Upper lobe of right lung (tissue), 1 donor: ENCODE measurements around the gene ALG12. TPM values are rescaled to one million over a fixed set of nuclear protein-coding genes. Genes with fewer than 3 reads are reported as not detected.

ENCODE experiments used
- ATAC-seq: fragments of 200-7000 bp; cut with Tn5 transposase; one replicate; pipeline ENCODE4 v1.9.1; 2020; ENCODE audit warnings: mild to moderate bottlenecking, moderate library complexity
- DNase-seq: peaks from one replicate; pipeline ENCODE4 v3.0.0-alpha.2; 2020
- H3K27ac ChIP-seq: fragments of 200-600 bp; one replicate; pipeline ENCODE4 v1.8.0; 2022
- H3K27me3 ChIP-seq: fragments of 200-600 bp; one replicate; pipeline ENCODE4 v1.8.0; 2022; ENCODE audit warnings: mild to moderate bottlenecking
- H3K36me3 ChIP-seq: fragments of 200-600 bp; one replicate; pipeline ENCODE4 v1.8.0; 2022
- H3K4me1 ChIP-seq: fragments of 200-600 bp; one replicate; pipeline ENCODE4 v1.8.0; 2022
- H3K4me3 ChIP-seq: fragments of 200-600 bp; one replicate; pipeline ENCODE4 v1.8.0; 2022; ENCODE audit warnings: mild to moderate bottlenecking
- H3K9me3 ChIP-seq: fragments of 200-600 bp; one replicate; pipeline ENCODE4 v1.8.0; 2022
- intact Hi-C: fragments of 100-400 bp; cut with DNase I; formaldehyde crosslinking; loops from one replicate; pipeline ENCODE4 v1.11.0; 2022
- total RNA-seq: library from RNA; stranded (reverse); fragmentation: NEBNext Ultra II Directional; extraction: Animal tissue kit (Norgen Biotek cat#: 25700); gene quantifications from one replicate; pipeline ENCODE4 v1.2.1, GENCODE V29; 2021
- TF ChIP-seq, protein P1 (sequence below): fragments of 200-600 bp; IDR thresholded peaks from one replicate; pipeline ENCODE4 v1.8.0; 2022; ENCODE audit warnings: antibody characterized with exemption
- donor health status: DM: no; HTN: yes; CAD: no; lungs with severe emphysema.

ALG12 gene
- total RNA-seq, 1 donor from 2014 or later: 28.1 TPM

DNA sequence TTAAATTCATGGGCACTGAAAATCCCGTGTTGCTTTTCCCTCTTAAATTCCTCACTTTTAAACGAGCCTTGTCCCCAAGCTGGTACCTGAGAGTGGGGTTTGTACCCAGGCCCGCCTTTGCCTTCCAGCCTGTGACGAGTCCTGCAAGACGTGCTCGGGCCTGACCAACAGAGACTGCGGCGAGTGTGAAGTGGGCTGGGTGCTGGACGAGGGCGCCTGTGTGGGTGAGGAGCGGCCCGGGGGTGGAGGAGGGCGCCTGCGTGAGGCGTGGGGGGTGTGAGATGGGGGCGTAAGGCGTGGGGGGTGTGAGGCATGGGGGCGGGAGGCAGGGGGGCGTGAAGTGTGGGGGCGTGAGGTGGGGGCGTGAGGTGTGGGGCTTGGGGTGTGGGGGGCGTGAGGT, 4.2 kb upstream of the ALG12 start:
- Histone ChIP-seq H3K4me1 (peaks cover 11% of the 10 kb centered on the region), H3K27ac (no peak overlapping the region), H3K27me3 (no peaks in the 10 kb centered on the region), H3K36me3 (peaks cover 12% of the 10 kb centered on the region), H3K4me3 (no peak overlapping the region), H3K9me3 (no peaks in the 10 kb centered on the region)
- ATAC-seq (no peak), DNase-seq (no peak)
- TF ChIP-seq, protein P1, sequence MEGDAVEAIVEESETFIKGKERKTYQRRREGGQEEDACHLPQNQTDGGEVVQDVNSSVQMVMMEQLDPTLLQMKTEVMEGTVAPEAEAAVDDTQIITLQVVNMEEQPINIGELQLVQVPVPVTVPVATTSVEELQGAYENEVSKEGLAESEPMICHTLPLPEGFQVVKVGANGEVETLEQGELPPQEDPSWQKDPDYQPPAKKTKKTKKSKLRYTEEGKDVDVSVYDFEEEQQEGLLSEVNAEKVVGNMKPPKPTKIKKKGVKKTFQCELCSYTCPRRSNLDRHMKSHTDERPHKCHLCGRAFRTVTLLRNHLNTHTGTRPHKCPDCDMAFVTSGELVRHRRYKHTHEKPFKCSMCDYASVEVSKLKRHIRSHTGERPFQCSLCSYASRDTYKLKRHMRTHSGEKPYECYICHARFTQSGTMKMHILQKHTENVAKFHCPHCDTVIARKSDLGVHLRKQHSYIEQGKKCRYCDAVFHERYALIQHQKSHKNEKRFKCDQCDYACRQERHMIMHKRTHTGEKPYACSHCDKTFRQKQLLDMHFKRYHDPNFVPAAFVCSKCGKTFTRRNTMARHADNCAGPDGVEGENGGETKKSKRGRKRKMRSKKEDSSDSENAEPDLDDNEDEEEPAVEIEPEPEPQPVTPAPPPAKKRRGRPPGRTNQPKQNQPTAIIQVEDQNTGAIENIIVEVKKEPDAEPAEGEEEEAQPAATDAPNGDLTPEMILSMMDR: no peak
- intact Hi-C loops: no loop called here

GRCh38 chr22:49921508-49922278, 3.5 kb upstream of the ALG12 start:
- Histone ChIP-seq H3K4me3 (no peak overlapping the region), H3K27ac (no peak overlapping the region), H3K36me3 (peaks cover 12% of the 10 kb centered on the region), H3K9me3 (no peaks in the 10 kb centered on the region), H3K27me3 (no peaks in the 10 kb centered on the region), H3K4me1 (peaks cover 18% of the 10 kb centered on the region)
- TF ChIP-seq, protein P1: no peak
- DNase-seq (no peak), ATAC-seq (no peak)
- intact Hi-C loops: no loop called here

- DNase-seq (no peak), ATAC-seq (no peak)
- H3K27ac ChIP-seq: no peak overlapping the region
- H3K27me3 ChIP-seq: no peaks in the 10 kb centered on the region
- intact Hi-C loops: no loop called here
- TF ChIP-seq, protein P1: no peak
- H3K9me3 ChIP-seq: no peaks in the 10 kb centered on the region
- H3K36me3 ChIP-seq: peaks cover 12% of the 10 kb centered on the region
- no peak overlapping the region for H3K4me3 ChIP-seq
- H3K4me1 ChIP-seq: peaks cover 18% of the 10 kb centered on the region
Observed at GRCh38 chr22:49920859-49921258, 2.6 kb upstream of the ALG12 start.

- TF ChIP-seq, protein P1: no peak
- intact Hi-C loops: no loop called here
- DNase-seq: no peak
Observed at GRCh38 chr22:49918911-49919881, 958 bp upstream of the ALG12 start.

GRCh38 chr22:49916831-49917230, 1.4 kb downstream of the ALG12 start:
- intact Hi-C loops: no loop called here
- Histone ChIP-seq H3K4me3 (peak overlapping the region; percentile 90), H3K4me1 (peaks cover 18% of the 10 kb centered on the region), H3K9me3 (no peaks in the 10 kb centered on the region), H3K27me3 (no peaks in the 10 kb centered on the region), H3K27ac (no peak overlapping the region), H3K36me3 (peaks cover 25% of the 10 kb centered on the region)
- TF ChIP-seq, protein P1: no peak
- DNase-seq (no peak), ATAC-seq (no peak)

More at GRCh38 chr22:49918911-49919881, 958 bp upstream of the ALG12 start:
- H3K36me3 ChIP-seq: peaks cover 12% of the 10 kb centered on the region
- ATAC-seq: no peak
- H3K9me3 ChIP-seq: no peaks in the 10 kb centered on the region
- H3K27me3 ChIP-seq: no peaks in the 10 kb centered on the region
- H3K27ac ChIP-seq: peak overlapping the region; percentile 71
- H3K4me3 ChIP-seq: peak overlapping the region; percentile 90
- peaks cover 18% of the 10 kb centered on the region for H3K4me1 ChIP-seq
